Transverse colon (tissue), 4 donors: ENCODE results near the gene TICAM2. TPM values are rescaled to one million over a fixed set of nuclear protein-coding genes. Genes with fewer than 3 reads are reported as not detected.

Experiments
- DNase-seq: peaks from one replicate; pipeline ENCODE4 v3.0.0-alpha.2; 2019
- H3K27ac ChIP-seq, 4 donors: fragments of 200-600 bp; sonication (generic); 2 replicates each; pipeline ENCODE4 v1.5.1; 2016 to 2018; ENCODE audit warnings: inconsistent platforms in 4 of 4
- H3K27me3 ChIP-seq: fragments of 200-600 bp; sonication (generic); 2 replicates; pipeline ENCODE4 v1.5.1; 2017; ENCODE audit warnings: inconsistent platforms
- H3K36me3 ChIP-seq, 4 donors: fragments of 200-600 bp; sonication (generic); 2 replicates each; pipeline ENCODE4 v1.5.1; 2017 to 2019; ENCODE audit warnings: inconsistent platforms in 4 of 4
- H3K4me1 ChIP-seq, 4 donors: fragments of 200-600 bp; sonication (generic); 2 replicates each; pipeline ENCODE4 v1.5.1; 2017 to 2020; ENCODE audit warnings: inconsistent platforms in 4 of 4
- H3K4me3 ChIP-seq, 4 donors: fragments of 200-600 bp; sonication (generic); 1 replicate in 1 of 4; 2 replicates in 3 of 4; pipeline versions ENCODE4 v1.5.1 to v1.6.1; 2017 to 2019; ENCODE audit warnings: inconsistent platforms in 4 of 4
- H3K9me3 ChIP-seq, 2 donors: fragments of 200-600 bp; sonication (generic); 2 replicates each; pipeline ENCODE4 v1.5.1; 2017 to 2019; ENCODE audit warnings: inconsistent platforms in 2 of 2
- EP300 ChIP-seq: sonication (generic); formaldehyde crosslinking; IDR thresholded peaks from one replicate; pipeline ENCODE4 v1.6.1; 2017; ENCODE audit warnings: antibody characterized with exemption, low read depth
- POLR2A ChIP-seq: fragments of 450-650 bp; IDR thresholded peaks from one replicate; pipeline ENCODE4 v1.6.1; 2016; ENCODE audit warnings: antibody characterized with exemption, mild to moderate bottlenecking, moderate library complexity
- POLR2AphosphoS5 ChIP-seq, 3 donors: sonication (generic); formaldehyde crosslinking; IDR thresholded peaks; one replicate each; pipeline ENCODE4 v1.6.1; 2016; ENCODE audit warnings: antibody characterized with exemption in 3 of 3
- WGBS, 2 donors: methylation state at CpG; one replicate each; pipeline ENCODE4 v1.1.5; 2018; ENCODE audit warnings: low coverage in 1 of 2; 5-methylcytosine and 5-hydroxymethylcytosine counted together
- in situ Hi-C, 4 donors: fragments of 200-750 bp; cut with MboI; loops; one replicate each; pipeline versions ENCODE4 v1.15.0 to v1.15.1; 2017; ENCODE audit warnings: low sequenced_read_pairs in 3 of 4, low pct_ligation_motif_present in 1 of 4, low pct_unique_long_range_greater_than_20kb in 1 of 4
- intact Hi-C: fragments of 100-400 bp; cut with DNase I; formaldehyde crosslinking; loops from one replicate; pipeline ENCODE4 v1.15.1; 2023; ENCODE audit warnings: low total_unique reads
- total RNA-seq, 4 donors: library from RNA; depleted of rRNA; stranded (reverse); fragments of >200 nt; gene quantifications; one replicate each; pipeline ENCODE4 v1.1.0, GENCODE V29; 2016
- TF ChIP-seq, protein P1 (sequence below), 5 experiments: fragments of 200-600 bp in 3 of 5; fragments of 450-650 bp in 2 of 5; sonication (generic) in 3 of 5; IDR thresholded peaks; 1 replicate in 2 of 5; 2 replicates in 3 of 5; pipeline ENCODE4 v1.5.1; 2016 to 2017; ENCODE audit warnings: antibody characterized with exemption in 5 of 5, inconsistent platforms in 3 of 5, mild to moderate bottlenecking in 2 of 5, moderate library complexity in 1 of 5

Gene TICAM2
- total RNA-seq, 4 donors from 2014 or later, result 0.68 to 1.1 TPM; not detected in 2

DNA sequence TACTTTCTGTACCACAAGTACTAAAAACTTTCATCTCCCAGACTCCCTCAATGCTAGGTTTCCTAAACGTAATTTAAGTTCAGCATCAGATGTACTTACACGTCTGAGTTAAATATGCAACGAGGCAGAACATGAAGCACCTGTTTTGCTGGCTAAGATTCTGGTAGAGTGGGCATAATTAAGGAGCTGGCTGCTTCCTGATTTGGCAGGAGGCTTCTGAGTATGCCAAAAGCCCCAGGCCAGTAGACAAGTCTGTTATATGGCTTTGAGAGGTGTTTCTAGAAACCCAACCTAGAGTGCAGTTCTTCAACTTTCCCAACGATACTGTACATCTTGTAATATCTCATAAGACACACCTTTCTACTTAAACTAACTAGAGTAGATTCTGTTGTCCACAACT is 13.6 kb downstream of the TICAM2 start:
- WGBS, 2 donors, result 33 to 52% methylated on average over 2 to 4 of the region's 4 CpGs
- Histone ChIP-seq H3K4me3 (no peak overlapping the region), H3K4me1 (peaks cover 0 to 16% (median 0%) of the 10 kb centered on the region in 4 donors), H3K9me3 (no peaks in the 10 kb centered on the region), H3K36me3 (no peaks in the 10 kb centered on the region), H3K27me3 (no peaks in the 10 kb centered on the region), H3K27ac (no peak overlapping the region)
- DNase-seq, result no peak
- intact Hi-C loops (loop anchor here (2.0 kb wide), 1 partner anchor 280 kb away; no protein-coding TSS in a partner anchor), in situ Hi-C loops (loop anchor here (5.0 to 25.0 kb wide), 3 partner anchors 274 to 501 kb away; no protein-coding TSS in a partner anchor)
- TF ChIP-seq POLR2A (no peak), POLR2AphosphoS5 (IDR thresholded peaks at IDR 0.05) (no peak)

DNA sequence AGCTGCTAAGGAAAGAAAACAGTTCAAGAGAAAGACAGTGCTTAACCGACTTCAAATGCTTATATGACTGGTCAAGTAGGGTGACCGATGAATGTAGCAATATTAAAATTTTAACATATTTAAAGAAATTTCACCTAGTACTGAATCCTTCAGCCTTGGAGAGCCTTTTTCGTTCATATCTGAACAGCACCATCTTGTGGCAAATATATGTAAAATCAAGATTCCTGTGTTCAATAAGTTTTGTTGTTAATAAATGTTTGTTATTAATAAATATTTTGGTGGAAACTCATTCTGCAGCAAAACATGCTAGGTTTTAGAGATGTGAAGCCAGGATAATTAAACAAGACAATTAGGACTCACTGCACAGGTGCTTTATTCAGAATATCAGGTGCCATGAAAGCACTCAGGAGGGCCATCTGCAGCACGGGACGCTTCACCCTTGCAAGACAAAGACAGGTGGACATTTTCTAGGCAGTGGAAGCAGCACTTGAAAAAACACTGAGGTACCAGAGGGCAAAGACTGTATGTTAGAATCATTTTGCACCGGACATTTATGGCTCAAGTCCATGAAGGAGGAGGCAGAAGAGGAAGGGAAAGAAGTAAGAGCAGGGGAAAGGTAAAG is 15.6 kb downstream of the TICAM2 start:
- no peaks in the 10 kb centered on the region for H3K36me3 ChIP-seq
- DNase-seq, result no peak
- H3K27me3 ChIP-seq, result no peaks in the 10 kb centered on the region
- intact Hi-C loops (no loop called here), in situ Hi-C loops (loop anchor here (5.0 to 25.0 kb wide), 3 partner anchors 272 to 499 kb away; no protein-coding TSS in a partner anchor)
- TF ChIP-seq POLR2A, result no peak
- TF ChIP-seq, protein P1, sequence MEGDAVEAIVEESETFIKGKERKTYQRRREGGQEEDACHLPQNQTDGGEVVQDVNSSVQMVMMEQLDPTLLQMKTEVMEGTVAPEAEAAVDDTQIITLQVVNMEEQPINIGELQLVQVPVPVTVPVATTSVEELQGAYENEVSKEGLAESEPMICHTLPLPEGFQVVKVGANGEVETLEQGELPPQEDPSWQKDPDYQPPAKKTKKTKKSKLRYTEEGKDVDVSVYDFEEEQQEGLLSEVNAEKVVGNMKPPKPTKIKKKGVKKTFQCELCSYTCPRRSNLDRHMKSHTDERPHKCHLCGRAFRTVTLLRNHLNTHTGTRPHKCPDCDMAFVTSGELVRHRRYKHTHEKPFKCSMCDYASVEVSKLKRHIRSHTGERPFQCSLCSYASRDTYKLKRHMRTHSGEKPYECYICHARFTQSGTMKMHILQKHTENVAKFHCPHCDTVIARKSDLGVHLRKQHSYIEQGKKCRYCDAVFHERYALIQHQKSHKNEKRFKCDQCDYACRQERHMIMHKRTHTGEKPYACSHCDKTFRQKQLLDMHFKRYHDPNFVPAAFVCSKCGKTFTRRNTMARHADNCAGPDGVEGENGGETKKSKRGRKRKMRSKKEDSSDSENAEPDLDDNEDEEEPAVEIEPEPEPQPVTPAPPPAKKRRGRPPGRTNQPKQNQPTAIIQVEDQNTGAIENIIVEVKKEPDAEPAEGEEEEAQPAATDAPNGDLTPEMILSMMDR (IDR thresholded peaks at IDR 0.05), result peak; percentile 50 to 63 (median 60)
- no peaks in the 10 kb centered on the region for H3K9me3 ChIP-seq
- peaks cover 0 to 13% (median 0%) of the 10 kb centered on the region in 4 donors for H3K4me1 ChIP-seq
- H3K27ac ChIP-seq, result no peak overlapping the region
- 35 to 45% methylated on average over 6 of the region's 6 CpGs for WGBS, 2 donors
- no peak overlapping the region for H3K4me3 ChIP-seq

DNA sequence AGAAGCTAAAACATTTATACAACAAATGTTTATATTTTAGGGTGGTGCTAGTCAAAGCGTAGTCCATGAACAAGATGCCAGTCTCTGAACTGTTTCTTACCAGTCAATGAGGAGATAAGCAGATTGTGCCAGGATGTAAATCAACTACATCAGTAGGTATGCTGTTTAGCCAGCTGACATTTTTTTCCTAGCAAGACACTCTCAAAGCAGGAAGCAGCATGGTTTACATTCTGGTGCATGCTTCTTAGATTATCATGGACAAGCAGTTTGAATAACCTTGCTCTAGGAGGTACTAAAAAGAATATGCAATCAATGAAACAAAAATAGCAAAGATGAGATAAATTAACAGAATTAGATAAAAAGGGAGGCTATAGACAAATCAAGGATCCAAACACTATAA is 17.0 kb downstream of the TICAM2 start:
- no peaks in the 10 kb centered on the region for H3K36me3 ChIP-seq
- in situ Hi-C loops (loop anchor here (5.0 to 25.0 kb wide), 3 partner anchors 270 to 498 kb away; no protein-coding TSS in a partner anchor), intact Hi-C loops (no loop called here)
- H3K27me3 ChIP-seq, result no peaks in the 10 kb centered on the region
- H3K9me3 ChIP-seq, result no peaks in the 10 kb centered on the region
- no peak overlapping the region for H3K4me3 ChIP-seq
- peaks cover 0 to 13% (median 0%) of the 10 kb centered on the region in 4 donors for H3K4me1 ChIP-seq
- no peak overlapping the region for H3K27ac ChIP-seq
- WGBS, 2 donors, result 83 to 100% methylated on average over 1 of the region's 1 CpG
- no peak for DNase-seq
- TF ChIP-seq POLR2AphosphoS5 (IDR thresholded peaks at IDR 0.05), result no peak
- TF ChIP-seq, protein P1 (IDR thresholded peaks at IDR 0.05), result no peak

DNA sequence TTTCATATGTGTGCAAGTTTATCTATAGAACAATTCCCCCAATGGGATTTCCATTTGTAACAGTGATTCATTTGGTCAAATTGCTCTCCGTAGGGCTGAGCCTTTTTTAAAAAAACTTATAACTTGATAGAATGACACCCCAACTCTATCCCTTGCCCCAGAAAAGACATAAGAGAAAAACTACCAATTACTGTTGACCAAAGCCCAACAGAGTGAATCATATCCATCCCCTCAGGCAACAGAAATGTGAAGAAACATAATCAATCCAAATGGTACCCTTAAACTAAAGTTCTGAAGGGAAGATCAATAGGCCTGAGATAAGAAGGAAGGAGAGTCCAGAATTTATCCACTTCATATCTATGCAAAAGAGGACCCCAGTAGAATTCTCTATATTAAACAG is 17.8 kb downstream of the TICAM2 start:
- no peaks in the 10 kb centered on the region for H3K9me3 ChIP-seq
- TF ChIP-seq POLR2AphosphoS5 (IDR thresholded peaks at IDR 0.05), result no peak
- TF ChIP-seq, protein P1 (IDR thresholded peaks at IDR 0.05), result no peak
- H3K4me1 ChIP-seq, result peaks cover 0 to 12% (median 0%) of the 10 kb centered on the region in 4 donors
- no peaks in the 10 kb centered on the region for H3K36me3 ChIP-seq
- H3K27ac ChIP-seq, result no peak overlapping the region
- no peak for DNase-seq
- no peak overlapping the region for H3K4me3 ChIP-seq
- 87 to 100% methylated on average over 1 of the region's 1 CpG for WGBS, 2 donors
- intact Hi-C loops, result no loop called here
- H3K27me3 ChIP-seq, result no peaks in the 10 kb centered on the region
- in situ Hi-C loops, result loop anchor here in 2 of 4 donors (10.0 to 25.0 kb wide), 2 partner anchors 270 to 497 kb away; no protein-coding TSS in a partner anchor

DNA sequence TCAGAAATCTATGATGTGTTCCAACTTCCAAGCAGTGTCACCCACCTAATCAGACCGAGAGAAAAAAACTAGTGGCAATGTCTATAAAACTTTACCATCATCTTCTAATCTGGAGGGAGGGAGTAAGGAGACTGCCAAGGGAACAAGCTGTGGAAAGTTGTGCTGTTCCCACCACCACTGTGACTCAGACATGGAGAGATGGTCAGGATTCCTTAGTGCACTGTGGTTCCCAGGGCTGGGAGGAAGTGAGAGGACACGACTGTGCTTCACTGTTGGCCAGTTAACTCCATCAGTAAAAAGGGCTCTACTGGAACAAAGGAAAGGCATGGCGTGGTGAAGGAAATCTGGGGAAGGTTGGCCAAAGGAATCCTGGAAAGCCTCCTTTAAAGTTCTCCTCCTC is 18.8 kb downstream of the TICAM2 start:
- in situ Hi-C loops, result loop anchor here in 2 of 4 donors (10.0 to 25.0 kb wide), 2 partner anchors 269 to 496 kb away; no protein-coding TSS in a partner anchor
- Histone ChIP-seq H3K36me3 (no peaks in the 10 kb centered on the region), H3K27me3 (no peaks in the 10 kb centered on the region), H3K4me1 (peaks cover 0 to 3% (median 0%) of the 10 kb centered on the region in 4 donors), H3K9me3 (no peaks in the 10 kb centered on the region), H3K4me3 (no peak overlapping the region), H3K27ac (no peak overlapping the region)
- WGBS, 2 donors, result 69 to 91% methylated on average over 2 to 3 of the region's 3 CpGs
- intact Hi-C loops, result no loop called here
- TF ChIP-seq POLR2AphosphoS5 (IDR thresholded peaks at IDR 0.05), result no peak
- no peak for TF ChIP-seq EP300
- no peak for TF ChIP-seq POLR2A
- TF ChIP-seq, protein P1 (IDR thresholded peaks at IDR 0.05), result no peak
- no peak for DNase-seq
